HCT116 (cell line): ENCODE measurements around the gene GALNT17. TPM values are rescaled to one million over a fixed set of nuclear protein-coding genes. Genes with fewer than 3 reads are reported as not detected.

ENCODE experiments used
- ATAC-seq: fragments of 200-7000 bp; cut with Tn5 transposase; 2 replicates; pipeline ENCODE4 v1.9.1; 2020; ENCODE audit warnings: mild to moderate bottlenecking, moderate library complexity
- BruUV-seq: library from RNA; stranded (reverse); fragments of 400-500 nt; replicated peaks from 2 replicates; lab custom pipeline; 2021; lab: Mats Ljungman, UMichigan
- CTCF ChIA-PET: fragments of 300-600 bp; sonication (Branson Sonifier 250); formaldehyde crosslinking; loops from one replicate; lab custom pipeline; 2021; ENCODE audit warnings: antibody characterized with exemption; lab: Charles Lee
- POLR2A ChIA-PET: fragments of 300-600, 350-600 bp; sonication (Branson Sonifier 250); formaldehyde crosslinking; loops from one replicate; lab custom pipeline; 2021; ENCODE audit warnings: antibody characterized with exemption; lab: Charles Lee
- RAD21 ChIA-PET, 2 experiments: fragments of 300-600 bp; sonication (Branson Sonifier 250); formaldehyde crosslinking; loops; one replicate each; lab custom pipeline; 2023; ENCODE audit warnings: low total read pairs in 2 of 2; ENCODE audit not compliant: uncharacterized antibody in 2 of 2, unreplicated experiment in 2 of 2, low non-redundant PET in 1 of 2; lab: Charles Lee
- DNase-seq: peaks from one replicate; pipeline ENCODE4 v3.0.0-alpha.2; 2010; ENCODE audit warnings: low read depth, low spot score
- H2AFZ ChIP-seq: fragments of 200-600 bp; shearing (Covaris generic), sonication (generic); 2 replicates; pipeline ENCODE4 v1.6.1; 2017; ENCODE audit warnings: low read depth, mixed run types, mixed read lengths, antibody characterized with exemption, low read length; ENCODE audit not compliant: poor library complexity, severe bottlenecking
- H3K27ac ChIP-seq: 2 replicates; pipeline ENCODE4 v1.5.1; 2012; ENCODE audit warnings: low read depth, low read length
- H3K27me3 ChIP-seq: fragments of 200-600 bp; sonication (generic); 2 replicates; pipeline ENCODE4 v1.6.1; 2016; ENCODE audit warnings: mixed run types, low read length, mixed read lengths; ENCODE audit not compliant: insufficient read depth
- H3K36me3 ChIP-seq, 2 experiments: fragments of 200-500 bp in 1 of 2; fragments of 200-600 bp in 1 of 2; sonication (Bioruptor generic) in 1 of 2; sonication (generic) in 1 of 2; 2 replicates each; pipeline versions ENCODE4 v1.5.1 to v1.6.1; 2014 to 2016; ENCODE audit warnings: low read length in 2 of 2, inconsistent platforms in 1 of 2, mixed read lengths in 1 of 2, mixed run types in 1 of 2; ENCODE audit not compliant: insufficient read depth in 2 of 2, control insufficient read depth in 1 of 2
- H3K4me1 ChIP-seq, 2 experiments: fragments of 200-600 bp in 1 of 2; sonication (generic) in 1 of 2; 2 replicates each; pipeline versions ENCODE4 v1.5.1 to v1.6.1; 2012 to 2017; ENCODE audit warnings: low read length in 2 of 2, inconsistent platforms in 1 of 2, mild to moderate bottlenecking in 1 of 2, mixed read lengths in 1 of 2, mixed run types in 1 of 2, moderate library complexity in 1 of 2; ENCODE audit not compliant: insufficient read depth in 2 of 2, control insufficient read depth in 1 of 2
- H3K4me2 ChIP-seq: fragments of 200-600 bp; sonication (generic); 2 replicates; pipeline ENCODE4 v1.6.1; 2017; ENCODE audit warnings: mixed run types, low read length, mixed read lengths
- H3K4me3 ChIP-seq, 2 experiments: fragments of 200-600 bp in 1 of 2; sonication (generic) in 1 of 2; replicated peaks in 1 of 2; 2 replicates each; pipeline ENCODE4 v1.5.1; 2011 to 2016; ENCODE audit warnings: low read length in 2 of 2, control low read depth in 1 of 2, low read depth in 1 of 2, mild to moderate bottlenecking in 1 of 2, mixed read lengths in 1 of 2, mixed run types in 1 of 2
- H3K79me2 ChIP-seq: fragments of 200-600 bp; sonication (generic); 2 replicates; pipeline ENCODE4 v1.6.1; 2017; ENCODE audit warnings: mild to moderate bottlenecking, mixed run types, low read length, moderate library complexity, mixed read lengths; ENCODE audit not compliant: insufficient read depth
- H3K9ac ChIP-seq: fragments of 200-600 bp; sonication (generic); 2 replicates; pipeline ENCODE4 v1.6.1; 2016; ENCODE audit warnings: low read length, mixed read lengths
- H3K9me2 ChIP-seq: fragments of 200-600 bp; sonication (generic), shearing (Covaris generic); 2 replicates; pipeline ENCODE4 v1.6.1; 2017; ENCODE audit warnings: mixed run types, mild to moderate bottlenecking, moderate library complexity; ENCODE audit not compliant: insufficient read depth
- H3K9me3 ChIP-seq, 2 experiments: fragments of 200-500 bp in 1 of 2; fragments of 200-600 bp in 1 of 2; sonication (Bioruptor generic) in 1 of 2; sonication (generic) in 1 of 2; 2 replicates each; pipeline ENCODE4 v1.6.1; 2014 to 2017; ENCODE audit warnings: low read length in 2 of 2, mixed read lengths in 2 of 2, inconsistent platforms in 1 of 2, low read depth in 1 of 2, mild to moderate bottlenecking in 1 of 2, mixed run types in 1 of 2, moderate library complexity in 1 of 2; ENCODE audit not compliant: control insufficient read depth in 1 of 2, insufficient read depth in 1 of 2
- H4K20me1 ChIP-seq: fragments of 200-600 bp; sonication (generic), shearing (Covaris generic); 2 replicates; pipeline ENCODE4 v1.6.1; 2017; ENCODE audit warnings: mixed run types, mild to moderate bottlenecking, moderate library complexity; ENCODE audit not compliant: insufficient read depth
- CBX3 ChIP-seq: IDR thresholded peaks from 2 replicates; pipeline ENCODE4 v1.6.1; 2012; ENCODE audit warnings: low read depth
- EZH2phosphoT487 ChIP-seq: fragments of 200-600 bp; IDR thresholded peaks from 2 replicates; pipeline ENCODE4 v1.6.1; 2018; ENCODE audit warnings: antibody characterized with exemption, borderline replicate concordance
- RAD21 ChIP-seq: IDR thresholded peaks from 2 replicates; pipeline ENCODE4 v1.6.1; 2012; ENCODE audit warnings: low read depth, mild to moderate bottlenecking
- TCF7L2 ChIP-seq: IDR thresholded peaks from 2 replicates; pipeline ENCODE4 v1.7.0; 2011; ENCODE audit warnings: borderline replicate concordance, inconsistent platforms; ENCODE audit not compliant: insufficient read depth, insufficient read length; ENCODE audit errors: extremely low read depth
- YY1 ChIP-seq: IDR thresholded peaks from 2 replicates; pipeline ENCODE4 v1.6.1; 2011; ENCODE audit warnings: low read length, low read depth, moderate library complexity, mild to moderate bottlenecking; ENCODE audit not compliant: insufficient replicate concordance; ENCODE audit errors: extremely low read depth
- ZNF274 ChIP-seq: fragments of 200-500 bp; sonication (Bioruptor generic); IDR thresholded peaks from 2 replicates; pipeline ENCODE4 v1.6.1; 2014; ENCODE audit warnings: mild to moderate bottlenecking, low read depth, low read length, inconsistent platforms
- intact Hi-C: fragments of 100-400 bp; cut with micrococcal nuclease; formaldehyde crosslinking; loops from 2 replicates; pipeline ENCODE4 v1.10.0; 2022
- total RNA-seq: library from RNA; stranded (reverse); gene quantifications from one replicate; pipeline ENCODE4 v1.2.1, GENCODE V29; 2021; ENCODE audit not compliant: unreplicated experiment
- TF ChIP-seq, protein P1 (sequence below): IDR thresholded peaks from 2 replicates; pipeline ENCODE4 v1.6.1; 2012
- TF ChIP-seq, protein P2 (sequence below): IDR thresholded peaks from 2 replicates; pipeline ENCODE4 v1.6.1; 2012; ENCODE audit warnings: low read depth
- TF ChIP-seq, protein P3 (sequence below): IDR thresholded peaks from 2 replicates; pipeline ENCODE4 v1.6.1; 2011; ENCODE audit warnings: mild to moderate bottlenecking, low read length, moderate library complexity; ENCODE audit not compliant: insufficient replicate concordance; ENCODE audit errors: extremely low read depth

GALNT17 gene
- total RNA-seq, 1 experiment from 2014 or later, result not detected

DNA sequence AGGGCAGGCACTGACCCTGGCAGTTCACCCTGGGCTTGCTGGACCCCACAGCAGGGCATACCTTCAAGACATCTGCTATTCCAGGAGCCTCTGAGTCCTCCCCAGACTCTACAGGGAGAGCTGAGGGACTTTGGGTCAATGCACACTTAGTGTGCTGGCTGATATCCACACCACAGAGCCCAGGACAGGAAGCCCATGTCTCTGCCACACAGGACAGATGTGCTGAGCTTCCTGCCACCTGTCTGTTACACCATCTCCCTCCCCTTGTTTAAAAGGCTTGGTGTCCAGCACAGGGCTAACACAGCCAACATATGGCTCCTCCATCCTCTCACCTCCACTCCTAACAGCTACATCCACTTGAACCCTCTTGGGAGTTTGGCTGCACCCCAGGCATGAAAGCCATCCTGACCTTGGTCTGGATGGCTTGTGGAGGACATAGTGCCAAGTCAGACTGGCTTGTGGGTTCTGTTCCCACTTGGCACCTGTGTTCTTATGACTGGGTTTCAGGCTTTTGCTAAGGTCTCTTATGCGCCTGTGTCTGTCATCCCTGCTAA is 529.8 kb downstream of the GALNT17 start:
- Histone ChIP-seq H3K9ac (no peak overlapping the region), H3K27me3 (no peaks in the 10 kb centered on the region), H3K79me2 (no peaks in the 10 kb centered on the region), H4K20me1 (no peaks in the 10 kb centered on the region), H2AFZ (no peak overlapping the region), H3K4me2 (no peak overlapping the region), H3K36me3 (no peaks in the 10 kb centered on the region), H3K9me3 (peaks cover 0 to 28% of the 10 kb centered on the region in 2 experiments; a peak in 2 of 4 replicates), H3K9me2 (no peaks in the 10 kb centered on the region), H3K4me1 (no peaks in the 10 kb centered on the region), H3K27ac (no peak overlapping the region), H3K4me3 (no peak overlapping the region)
- DNase-seq, result no peak
- no peak for TF ChIP-seq RAD21
- TF ChIP-seq EZH2phosphoT487, result no peak
- no peak for TF ChIP-seq YY1
- TF ChIP-seq, protein P1, sequence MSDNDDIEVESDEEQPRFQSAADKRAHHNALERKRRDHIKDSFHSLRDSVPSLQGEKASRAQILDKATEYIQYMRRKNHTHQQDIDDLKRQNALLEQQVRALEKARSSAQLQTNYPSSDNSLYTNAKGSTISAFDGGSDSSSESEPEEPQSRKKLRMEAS, result no peak
- TF ChIP-seq, protein P2, sequence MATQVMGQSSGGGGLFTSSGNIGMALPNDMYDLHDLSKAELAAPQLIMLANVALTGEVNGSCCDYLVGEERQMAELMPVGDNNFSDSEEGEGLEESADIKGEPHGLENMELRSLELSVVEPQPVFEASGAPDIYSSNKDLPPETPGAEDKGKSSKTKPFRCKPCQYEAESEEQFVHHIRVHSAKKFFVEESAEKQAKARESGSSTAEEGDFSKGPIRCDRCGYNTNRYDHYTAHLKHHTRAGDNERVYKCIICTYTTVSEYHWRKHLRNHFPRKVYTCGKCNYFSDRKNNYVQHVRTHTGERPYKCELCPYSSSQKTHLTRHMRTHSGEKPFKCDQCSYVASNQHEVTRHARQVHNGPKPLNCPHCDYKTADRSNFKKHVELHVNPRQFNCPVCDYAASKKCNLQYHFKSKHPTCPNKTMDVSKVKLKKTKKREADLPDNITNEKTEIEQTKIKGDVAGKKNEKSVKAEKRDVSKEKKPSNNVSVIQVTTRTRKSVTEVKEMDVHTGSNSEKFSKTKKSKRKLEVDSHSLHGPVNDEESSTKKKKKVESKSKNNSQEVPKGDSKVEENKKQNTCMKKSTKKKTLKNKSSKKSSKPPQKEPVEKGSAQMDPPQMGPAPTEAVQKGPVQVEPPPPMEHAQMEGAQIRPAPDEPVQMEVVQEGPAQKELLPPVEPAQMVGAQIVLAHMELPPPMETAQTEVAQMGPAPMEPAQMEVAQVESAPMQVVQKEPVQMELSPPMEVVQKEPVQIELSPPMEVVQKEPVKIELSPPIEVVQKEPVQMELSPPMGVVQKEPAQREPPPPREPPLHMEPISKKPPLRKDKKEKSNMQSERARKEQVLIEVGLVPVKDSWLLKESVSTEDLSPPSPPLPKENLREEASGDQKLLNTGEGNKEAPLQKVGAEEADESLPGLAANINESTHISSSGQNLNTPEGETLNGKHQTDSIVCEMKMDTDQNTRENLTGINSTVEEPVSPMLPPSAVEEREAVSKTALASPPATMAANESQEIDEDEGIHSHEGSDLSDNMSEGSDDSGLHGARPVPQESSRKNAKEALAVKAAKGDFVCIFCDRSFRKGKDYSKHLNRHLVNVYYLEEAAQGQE, result no peak
- TF ChIP-seq CBX3, result no peak
- no peak for TF ChIP-seq TCF7L2
- TF ChIP-seq, protein P3, sequence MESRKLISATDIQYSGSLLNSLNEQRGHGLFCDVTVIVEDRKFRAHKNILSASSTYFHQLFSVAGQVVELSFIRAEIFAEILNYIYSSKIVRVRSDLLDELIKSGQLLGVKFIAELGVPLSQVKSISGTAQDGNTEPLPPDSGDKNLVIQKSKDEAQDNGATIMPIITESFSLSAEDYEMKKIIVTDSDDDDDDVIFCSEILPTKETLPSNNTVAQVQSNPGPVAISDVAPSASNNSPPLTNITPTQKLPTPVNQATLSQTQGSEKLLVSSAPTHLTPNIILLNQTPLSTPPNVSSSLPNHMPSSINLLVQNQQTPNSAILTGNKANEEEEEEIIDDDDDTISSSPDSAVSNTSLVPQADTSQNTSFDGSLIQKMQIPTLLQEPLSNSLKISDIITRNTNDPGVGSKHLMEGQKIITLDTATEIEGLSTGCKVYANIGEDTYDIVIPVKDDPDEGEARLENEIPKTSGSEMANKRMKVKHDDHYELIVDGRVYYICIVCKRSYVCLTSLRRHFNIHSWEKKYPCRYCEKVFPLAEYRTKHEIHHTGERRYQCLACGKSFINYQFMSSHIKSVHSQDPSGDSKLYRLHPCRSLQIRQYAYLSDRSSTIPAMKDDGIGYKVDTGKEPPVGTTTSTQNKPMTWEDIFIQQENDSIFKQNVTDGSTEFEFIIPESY, result no peak
- no peak for TF ChIP-seq ZNF274
- BruUV-seq, result no TSS peak
- CTCF ChIA-PET, result no interaction called here
- intact Hi-C loops, result no loop called here
- POLR2A ChIA-PET, result no interaction called here
- RAD21 ChIA-PET, result no interaction called here
- no peak for ATAC-seq
